GM12878 (cell line): ENCODE data around the gene GID8. TPM values are rescaled to one million over a fixed set of nuclear protein-coding genes. Genes with fewer than 3 reads are reported as not detected.

Source experiments
- ATAC-seq: fragments of 200-7000 bp; cut with Tn5 transposase; 3 replicates; pipeline ENCODE4 v1.9.1; 2020; ENCODE audit warnings: mild to moderate bottlenecking, moderate library complexity
- BruUV-seq: library from RNA; stranded (reverse); fragments of 400-500 nt; replicated peaks from 2 replicates; lab custom pipeline; 2021; lab: Mats Ljungman, UMichigan
- CTCF ChIA-PET: fragments of 300-600 bp; sonication (Branson Sonifier 250); formaldehyde crosslinking; extraction: SDS; loops from one replicate; lab custom pipeline; 2021; ENCODE audit warnings: inconsistent platforms; lab: Yijun Ruan, JAX
- POLR2A ChIA-PET: fragments of 350-600 bp; formaldehyde crosslinking; extraction: SDS; loops from one replicate; lab custom pipeline; 2021; ENCODE audit warnings: inconsistent platforms; lab: Charles Lee
- RAD21 ChIA-PET: fragments of 300-600 bp; sonication (Branson Sonifier 250); formaldehyde crosslinking; loops from one replicate; lab custom pipeline; 2023; ENCODE audit warnings: antibody characterized with exemption; ENCODE audit not compliant: unreplicated experiment; lab: Charles Lee
- SMC1A ChIA-PET: fragments of 300-600 bp; sonication (Branson Sonifier 250); formaldehyde crosslinking; loops from one replicate; lab custom pipeline; 2023; ENCODE audit not compliant: unreplicated experiment, uncharacterized antibody; lab: Charles Lee
- DNase-seq: peaks from one replicate; pipeline ENCODE4 v3.0.0-alpha.2; 2011; ENCODE audit warnings: low read depth, low spot score
- FAIRE-seq: peaks from 3 replicates; lab custom pipeline; 2011; peaks lifted over from hg19 to GRCh38; lab: Jason Lieb, UNC
- H2AFZ ChIP-seq: 2 replicates; pipeline ENCODE4 v1.6.0; 2011; ENCODE audit warnings: low read depth, low read length, control low read depth; ENCODE audit not compliant: control insufficient read depth
- H3K27ac ChIP-seq: 2 replicates; pipeline ENCODE4 v1.5.1; 2011; ENCODE audit warnings: control low read depth; ENCODE audit not compliant: control insufficient read depth, insufficient read depth
- H3K27me3 ChIP-seq, 2 experiments: replicated peaks in 1 of 2; 2 replicates each; pipeline versions ENCODE4 v1.6.0 to v1.6.1; 2011; ENCODE audit warnings: low read length in 1 of 2; ENCODE audit not compliant: control insufficient read depth in 2 of 2, insufficient read depth in 2 of 2
- H3K36me3 ChIP-seq, 2 experiments: 2 replicates each; pipeline ENCODE4 v1.5.1; 2011; ENCODE audit warnings: low read length in 1 of 2; ENCODE audit not compliant: control insufficient read depth in 2 of 2, insufficient read depth in 2 of 2
- H3K4me1 ChIP-seq: 2 replicates; pipeline ENCODE4 v1.6.1; 2011; ENCODE audit warnings: mild to moderate bottlenecking, low read length, moderate library complexity, mixed read lengths; ENCODE audit not compliant: control insufficient read depth, insufficient read depth
- H3K4me2 ChIP-seq: 2 replicates; pipeline ENCODE4 v1.6.0; 2011; ENCODE audit warnings: control low read depth; ENCODE audit not compliant: control insufficient read depth, insufficient read depth
- H3K4me3 ChIP-seq: fragments of 200-600 bp; sonication (generic); 2 replicates; pipeline ENCODE4 v1.5.1; 2016
- H3K79me2 ChIP-seq: 2 replicates; pipeline ENCODE4 v1.6.0; 2011; ENCODE audit warnings: low read length; ENCODE audit not compliant: control insufficient read depth, insufficient read depth
- H3K9ac ChIP-seq: 2 replicates; pipeline ENCODE4 v1.8.0; 2011; ENCODE audit warnings: low read length, control low read depth, mixed read lengths; ENCODE audit not compliant: control insufficient read depth, insufficient read depth
- H3K9me3 ChIP-seq: replicated peaks from 3 replicates; pipeline ENCODE4 v1.5.1; 2011; ENCODE audit warnings: mild to moderate bottlenecking, low read length; ENCODE audit not compliant: control insufficient read depth, insufficient read depth
- H4K20me1 ChIP-seq: 2 replicates; pipeline ENCODE4 v1.6.0; 2011; ENCODE audit not compliant: control insufficient read depth, insufficient read depth
- BRCA1 ChIP-seq: IDR thresholded peaks from 2 replicates; pipeline ENCODE4 v1.6.1; 2011; ENCODE audit warnings: low read depth, low read length, improper control_type of control experiment
- CBX3 ChIP-seq: fragments of 200-600 bp; sonication (generic); IDR thresholded peaks from 2 replicates; pipeline ENCODE4 v1.6.1; 2016; ENCODE audit warnings: low read depth, borderline replicate concordance
- CHD2 ChIP-seq: IDR thresholded peaks from 2 replicates; pipeline ENCODE4 v1.6.1; 2011; ENCODE audit warnings: low read depth, low read length, improper control_type of control experiment, borderline replicate concordance
- EED ChIP-seq: sonication (generic); IDR thresholded peaks from 2 replicates; pipeline ENCODE4 v1.6.1; 2016; ENCODE audit warnings: antibody characterized with exemption, low read depth
- GATAD2B ChIP-seq: fragments of 450-650 bp; conservative IDR thresholded peaks from 2 replicates; pipeline ENCODE4 v1.6.1; 2017; ENCODE audit warnings: low read depth, mild to moderate bottlenecking, moderate library complexity
- IRF4 ChIP-seq: IDR thresholded peaks from 2 replicates; pipeline ENCODE4 v1.6.1; 2011; ENCODE audit warnings: low read depth, low read length
- KAT2A ChIP-seq: conservative IDR thresholded peaks from 2 replicates; pipeline ENCODE4 v1.6.1; 2011; ENCODE audit warnings: low read depth, low read length; ENCODE audit not compliant: control insufficient read depth
- MAX ChIP-seq: IDR thresholded peaks from 2 replicates; pipeline ENCODE4 v1.6.1; 2012; ENCODE audit warnings: low read depth, low read length, improper control_type of control experiment
- MTA3 ChIP-seq: IDR thresholded peaks from 2 replicates; pipeline ENCODE4 v1.6.1; 2012; ENCODE audit warnings: low read length, inconsistent platforms, borderline replicate concordance
- MXI1 ChIP-seq: fragments of 150-350 bp; IDR thresholded peaks from 2 replicates; pipeline ENCODE4 v1.6.1; 2011; ENCODE audit warnings: low read depth, mild to moderate bottlenecking, inconsistent platforms, low read length, improper control_type of control experiment
- NBN ChIP-seq: fragments of 450-650 bp; IDR thresholded peaks from 2 replicates; pipeline ENCODE4 v1.6.1; 2016
- NR2F1 ChIP-seq: fragments of 450-650 bp; conservative IDR thresholded peaks from 2 replicates; pipeline ENCODE4 v1.6.1; 2017; ENCODE audit warnings: mild to moderate bottlenecking
- POLR2A ChIP-seq: IDR thresholded peaks from 2 replicates; pipeline ENCODE4 v1.6.1; 2011; ENCODE audit warnings: low read depth, mild to moderate bottlenecking, low read length
- RFX5 ChIP-seq: IDR thresholded peaks from 2 replicates; pipeline ENCODE4 v1.6.1; 2011; ENCODE audit warnings: low read depth, low read length, improper control_type of control experiment
- TBL1XR1 ChIP-seq: IDR thresholded peaks from 2 replicates; pipeline ENCODE4 v1.6.1; 2012; ENCODE audit warnings: low read depth, low read length, improper control_type of control experiment
- WGBS: methylation state at CpG from one replicate; pipeline ENCODE4 v1.1.6; 2016; ENCODE audit warnings: low lambda C conversion rate; ENCODE audit not compliant: insufficient replicate concordance, insufficient coverage; ENCODE audit errors: missing lambda C conversion rate; 5-methylcytosine and 5-hydroxymethylcytosine counted together
- in situ Hi-C: fragments of 300-500 bp; cut with MboI; formaldehyde crosslinking; loops from 9 replicates; pipeline ENCODE4 v1.14.3; 2018; ENCODE audit warnings: mixed read lengths
- intact Hi-C: fragments of 100-400 bp; cut with micrococcal nuclease; formaldehyde crosslinking; loops from one replicate; pipeline ENCODE4 v1.14.2; 2022; ENCODE audit not compliant: unreplicated experiment
- polyA plus RNA-seq, 11 experiments: library from polyadenylated mRNA; depleted of rRNA in 4 of 11; unstranded in 6 of 11; stranded (reverse) in 5 of 11; fragments of >200 nt; fragmentation: Nextera tagmentation in 4 of 11; fragmentation: Illumina TruSeq in 1 of 11; extraction: Ambion mirVana in 4 of 11; extraction: Trizol in 1 of 11; gene quantifications; 1 replicate in 1 of 11; 2 replicates in 10 of 11; pipeline versions ENCODE4 v1.2.1 to v1.2.3, GENCODE V29; 2011 to 2016; ENCODE audit warnings: inconsistent platforms in 2 of 11, missing spikeins in 2 of 11, low read depth in 1 of 11
- total RNA-seq, 4 experiments: library from RNA; depleted of rRNA in 3 of 4; stranded (reverse); fragments of >200 nt in 3 of 4; fragmentation: Illumina TruSeq in 1 of 4; extraction: Trizol in 1 of 4; gene quantifications; 2 replicates each; pipeline versions ENCODE4 v1.2.1 to v1.2.3, GENCODE V29; 2013 to 2021
- TF ChIP-seq, protein P1 (sequence below): IDR thresholded peaks from 2 replicates; pipeline ENCODE4 v1.6.1; 2011; ENCODE audit warnings: borderline replicate concordance, low read depth, mild to moderate bottlenecking, moderate library complexity, low read length; ENCODE audit not compliant: insufficient read depth, poor library complexity, severe bottlenecking

Gene GID8
- total and polyA plus RNA-seq, 10 of the 15 experiments (the other 5 are each of a cell fraction or from before 2014, with no cell fraction given): 12.0 to 33.8 (median 22.2) TPM

DNA sequence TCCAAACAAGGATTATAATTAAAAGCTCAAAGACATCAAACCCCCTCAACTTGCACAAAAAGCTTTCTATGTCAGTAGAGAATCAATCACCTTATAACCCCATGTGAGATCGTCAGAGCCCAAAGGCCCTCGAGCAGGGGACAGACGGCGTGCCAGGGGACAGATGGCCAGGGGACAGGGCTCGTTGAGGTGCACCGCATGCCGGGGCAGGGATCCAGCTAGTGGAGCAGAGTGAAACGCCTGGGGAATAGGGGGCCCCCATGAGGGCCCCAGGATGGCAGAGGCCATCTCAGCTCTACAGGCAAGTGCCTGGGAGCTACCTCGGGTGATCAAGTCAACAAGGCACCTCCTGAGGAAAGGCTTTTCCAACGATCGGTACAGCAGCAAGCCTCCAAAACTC, 40.3 kb upstream of the GID8 start:
- no peak for TF ChIP-seq MTA3
- 0 out of 2 replicates have a peak, but pooled peaks have one; percentile 27 for TF ChIP-seq POLR2A
- TF ChIP-seq IRF4: no peak
- TF ChIP-seq BRCA1: no peak
- H3K9ac ChIP-seq: no peak overlapping the region
- 92% methylated on average over 11 of the region's 11 CpGs for WGBS
- H3K27me3 ChIP-seq: no peaks in the 10 kb centered on the region
- intact Hi-C loops: no loop called here
- H2AFZ ChIP-seq: no peak overlapping the region
- peaks cover 2% of the 10 kb centered on the region; the same call in 1 of the 2 replicates for H3K79me2 ChIP-seq
- H3K4me2 ChIP-seq: no peak overlapping the region
- FAIRE-seq (no peak), ATAC-seq (no peak), DNase-seq (no peak)
- H3K9me3 ChIP-seq: no peaks in the 10 kb centered on the region
- ChIA-PET SMC1A (interaction anchor here (1.1 to 3.0 kb wide), 3 partner anchors 20 to 75 kb away, joined by 3 to 21 read pairs (median 9); no protein-coding TSS in a partner anchor), CTCF (interaction anchor here (1.1 to 8.2 kb wide), 6 partner anchors 11 to 111 kb away, joined by 3 to 92 read pairs (median 4); partner anchors contain the start of gene DIDO1), POLR2A (no interaction called here), RAD21 (no interaction called here)
- H3K4me1 ChIP-seq: peaks cover 25% of the 10 kb centered on the region
- peaks cover 7 to 28% of the 10 kb centered on the region in 2 experiments; a peak in 3 of 4 replicates for H3K36me3 ChIP-seq
- no TSS peak for BruUV-seq
- no peak overlapping the region for H3K27ac ChIP-seq
- in situ Hi-C loops: no loop called here
- H3K4me3 ChIP-seq: no peak overlapping the region
- peaks cover 3% of the 10 kb centered on the region; the same call in 1 of the 2 replicates for H4K20me1 ChIP-seq

- Histone ChIP-seq H2AFZ (no peak overlapping the region), H3K4me3 (no peak overlapping the region), H3K4me2 (peak overlapping the region; percentile 91; the same call in 1 of the 2 replicates), H3K27me3 (no peaks in the 10 kb centered on the region), H4K20me1 (peaks cover 3% of the 10 kb centered on the region; the same call in 1 of the 2 replicates), H3K79me2 (peaks cover 2% of the 10 kb centered on the region; the same call in 1 of the 2 replicates), H3K9ac (no peak overlapping the region), H3K9me3 (no peaks in the 10 kb centered on the region), H3K27ac (no peak overlapping the region), H3K36me3 (peaks cover 10 to 31% of the 10 kb centered on the region in 2 experiments; a peak in 3 of 4 replicates), H3K4me1 (peaks cover 25% of the 10 kb centered on the region)
- no TSS peak for BruUV-seq
- DNase-seq: no peak
- POLR2A ChIA-PET: no interaction called here
- 96% methylated on average over 16 of the region's 16 CpGs for WGBS
- intact Hi-C loops (no loop called here), in situ Hi-C loops (no loop called here)
- SMC1A ChIA-PET: interaction anchor here (0.6 to 3.0 kb wide), 12 partner anchors 19 to 486 kb away, joined by 3 to 21 read pairs (median 4); no protein-coding TSS in a partner anchor
- ATAC-seq: no peak
- RAD21 ChIA-PET: interaction anchor here (1.8 to 4.4 kb wide), 2 partner anchors 55 to 111 kb away, joined by 5 to 21 read pairs; no protein-coding TSS in a partner anchor
- CTCF ChIA-PET: interaction anchor here (0.8 to 8.2 kb wide), 8 partner anchors 10 to 111 kb away, joined by 3 to 92 read pairs (median 4); partner anchors contain the start of gene DIDO1
- no peak for FAIRE-seq
- TF ChIP-seq RFX5 (no peak), MAX (no peak), EED (no peak), NR2F1 (no peak), CBX3 (no peak), KAT2A (no peak), CHD2 (no peak), MXI1 (no peak), NBN (no peak), TBL1XR1 (no peak), GATAD2B (no peak)
- TF ChIP-seq, protein P1, sequence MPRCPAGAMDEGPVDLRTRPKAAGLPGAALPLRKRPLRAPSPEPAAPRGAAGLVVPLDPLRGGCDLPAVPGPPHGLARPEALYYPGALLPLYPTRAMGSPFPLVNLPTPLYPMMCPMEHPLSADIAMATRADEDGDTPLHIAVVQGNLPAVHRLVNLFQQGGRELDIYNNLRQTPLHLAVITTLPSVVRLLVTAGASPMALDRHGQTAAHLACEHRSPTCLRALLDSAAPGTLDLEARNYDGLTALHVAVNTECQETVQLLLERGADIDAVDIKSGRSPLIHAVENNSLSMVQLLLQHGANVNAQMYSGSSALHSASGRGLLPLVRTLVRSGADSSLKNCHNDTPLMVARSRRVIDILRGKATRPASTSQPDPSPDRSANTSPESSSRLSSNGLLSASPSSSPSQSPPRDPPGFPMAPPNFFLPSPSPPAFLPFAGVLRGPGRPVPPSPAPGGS: no peak
These were observed 39.6 kb upstream of the GID8 start for GRCh38 chr20:62898093-62898964.
